ENCODE data around the gene CNIH1.
"Not testable (repeated sequence)": the region's sequence is repeated elsewhere in the genome, so short reads cannot be mapped to it uniquely, and the experiment has no call there.

Gene CNIH1

DNA sequence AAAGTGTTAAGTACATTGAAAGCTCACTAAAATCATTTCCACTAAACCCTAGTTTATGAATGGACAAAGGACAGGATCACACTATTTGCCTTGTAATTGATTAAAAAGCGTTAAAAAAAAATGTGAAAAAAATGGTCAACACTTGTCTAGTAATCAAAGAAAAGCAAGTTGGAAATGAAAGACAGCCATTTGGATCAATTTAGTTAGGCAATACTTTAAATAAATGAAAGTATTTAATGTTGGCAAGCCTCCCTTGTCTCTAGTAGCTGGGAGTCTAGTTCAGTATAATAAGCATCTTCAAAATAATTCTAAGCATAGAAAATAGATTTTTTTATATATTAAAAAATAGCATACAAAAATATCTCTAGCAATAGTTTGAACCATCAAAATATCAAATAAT, 14.2 kb upstream of the CNIH1 start:
- Histone ChIP-seq H3K9ac (ENCODE audit: low read depth, low read length) (no peak overlapping the region), H3K36me3 (ENCODE audit: insufficient read depth, low read length) (no peaks in the 10 kb centered on the region), H3K9me3 (ENCODE audit: control insufficient read depth, insufficient read depth, low read length) (peaks cover 4% of the 10 kb centered on the region), H3K4me1 (ENCODE audit: insufficient read depth, low read length) (no peaks in the 10 kb centered on the region)

DNA sequence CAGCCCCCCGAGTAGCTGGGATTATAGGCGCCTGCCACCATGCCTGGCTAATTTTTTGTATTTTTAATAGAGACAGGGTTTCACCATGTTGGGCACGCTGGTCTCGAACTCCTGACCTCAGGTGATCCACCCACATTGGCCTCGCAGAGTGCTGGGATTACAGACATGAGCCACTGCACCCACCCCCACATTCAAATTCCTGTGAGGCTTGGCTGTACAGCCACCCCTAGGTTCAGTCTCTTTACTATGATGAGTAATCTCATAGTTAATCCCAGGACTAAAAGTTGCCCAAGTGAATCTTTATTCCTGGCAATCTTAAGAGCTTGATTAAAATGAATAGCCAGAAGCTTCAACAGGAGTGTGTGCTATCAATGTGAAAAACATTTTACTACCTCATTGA, 12.8 kb upstream of the CNIH1 start:
- not testable (repeated sequence) for H3K9me3 ChIP-seq (ENCODE audit: control insufficient read depth, insufficient read depth, low read length)

DNA sequence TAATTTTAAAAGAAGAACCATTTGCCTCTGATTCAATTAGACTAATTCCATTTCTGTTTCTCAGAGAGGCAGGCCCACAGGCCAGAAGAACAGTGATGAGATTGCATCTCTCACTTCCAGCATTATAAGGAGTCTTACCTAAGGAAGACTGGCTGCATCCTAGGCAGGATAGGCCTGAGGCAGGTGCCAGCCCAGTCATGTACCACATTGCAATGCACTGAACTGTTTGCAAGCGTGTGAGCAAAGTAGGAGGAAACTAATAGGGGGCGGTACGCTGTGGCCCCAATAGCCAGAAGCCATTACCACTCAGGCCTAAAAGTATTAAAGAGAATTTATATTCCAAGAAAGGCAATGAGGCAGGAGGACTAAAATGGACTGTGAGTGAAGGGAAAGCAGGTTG, 12.1 kb upstream of the CNIH1 start:
- Histone ChIP-seq H3K9ac (ENCODE audit: low read depth, low read length) (no peak overlapping the region), H3K36me3 (ENCODE audit: insufficient read depth, low read length) (no peaks in the 10 kb centered on the region), H3K9me3 (ENCODE audit: control insufficient read depth, insufficient read depth, low read length) (no peaks in the 10 kb centered on the region), H3K4me1 (ENCODE audit: insufficient read depth, low read length) (no peaks in the 10 kb centered on the region)

More for the DNA sequence above, 12.8 kb upstream of the CNIH1 start:
- not testable (repeated sequence) for H3K9ac ChIP-seq (ENCODE audit: low read depth, low read length); H3K4me1 ChIP-seq (ENCODE audit: insufficient read depth, low read length); H3K36me3 ChIP-seq (ENCODE audit: insufficient read depth, low read length)

DNA sequence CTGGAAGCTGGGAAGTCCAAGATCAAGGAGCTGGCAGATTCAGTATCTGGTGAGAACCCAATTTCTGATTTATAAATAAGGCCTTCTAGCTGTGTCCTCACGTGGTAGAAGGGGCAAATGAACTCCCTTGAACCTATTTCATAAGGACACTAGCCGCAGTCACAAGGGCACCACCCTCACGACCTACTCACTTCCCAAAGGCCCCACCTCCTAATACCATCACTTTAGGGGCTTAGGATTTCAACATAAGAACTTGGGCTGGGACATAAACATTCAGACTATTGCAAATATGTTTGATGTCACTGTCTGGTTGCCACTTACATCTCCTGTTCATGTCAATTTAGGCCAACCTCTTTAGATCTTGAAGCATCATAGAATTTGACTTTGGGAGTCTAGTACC, 10.8 kb upstream of the CNIH1 start:
- H3K4me1 ChIP-seq (ENCODE audit: insufficient read depth, low read length): no peaks in the 10 kb centered on the region
- H3K9me3 ChIP-seq (ENCODE audit: control insufficient read depth, insufficient read depth, low read length): no peaks in the 10 kb centered on the region
- no peak overlapping the region for H3K9ac ChIP-seq (ENCODE audit: low read depth, low read length)
- no peaks in the 10 kb centered on the region for H3K36me3 ChIP-seq (ENCODE audit: insufficient read depth, low read length)

DNA sequence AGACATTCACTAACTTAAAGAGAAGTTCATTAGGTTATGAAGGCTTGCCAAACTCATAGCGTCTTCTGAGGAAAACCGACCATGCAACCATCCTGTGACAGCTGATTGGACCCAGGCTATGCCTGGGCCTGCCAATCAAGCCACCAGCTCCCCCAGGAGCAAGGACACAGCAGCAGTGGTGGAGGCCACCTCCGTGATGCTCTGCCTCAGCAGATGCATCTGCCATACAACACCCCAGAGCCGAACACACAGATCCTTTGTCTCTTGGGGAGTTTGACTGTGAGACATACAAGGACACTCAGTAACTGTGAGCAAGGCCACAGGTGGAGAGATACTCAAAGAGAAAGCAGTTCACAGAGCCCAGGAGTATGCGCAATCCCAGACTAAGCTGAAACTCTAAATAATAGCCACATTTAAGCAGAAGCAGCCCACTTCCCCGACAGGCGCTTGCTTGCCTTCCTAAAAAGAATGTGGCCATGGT, 10.0 kb upstream of the CNIH1 start:
- Histone ChIP-seq H3K36me3 (ENCODE audit: insufficient read depth, low read length) (no peaks in the 10 kb centered on the region), H3K9ac (ENCODE audit: low read depth, low read length) (no peak overlapping the region), H3K9me3 (ENCODE audit: control insufficient read depth, insufficient read depth, low read length) (no peaks in the 10 kb centered on the region), H3K4me1 (ENCODE audit: insufficient read depth, low read length) (no peaks in the 10 kb centered on the region)

DNA sequence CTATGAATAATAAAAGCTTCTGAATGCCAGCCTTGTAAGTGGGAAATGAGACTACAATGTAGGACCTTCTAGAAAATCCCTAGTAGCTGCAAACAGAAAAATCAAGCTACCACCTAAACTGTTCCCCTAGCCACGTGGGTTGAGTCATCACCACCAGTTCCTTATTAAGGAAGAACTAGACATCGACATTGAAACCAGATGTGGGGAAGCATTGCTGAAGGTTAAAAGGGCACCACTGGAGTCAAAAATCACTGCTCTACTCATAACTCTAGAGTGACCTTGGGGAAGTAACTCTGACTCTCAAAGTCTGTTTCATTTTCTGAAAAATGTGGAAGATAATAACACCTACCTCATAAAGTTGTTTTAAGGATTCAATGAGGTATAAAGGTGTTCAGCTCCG, 9.4 kb upstream of the CNIH1 start:
- Histone ChIP-seq H3K36me3 (ENCODE audit: insufficient read depth, low read length) (no peaks in the 10 kb centered on the region), H3K9me3 (ENCODE audit: control insufficient read depth, insufficient read depth, low read length) (no peaks in the 10 kb centered on the region), H3K9ac (ENCODE audit: low read depth, low read length) (no peak overlapping the region), H3K4me1 (ENCODE audit: insufficient read depth, low read length) (no peaks in the 10 kb centered on the region)

DNA sequence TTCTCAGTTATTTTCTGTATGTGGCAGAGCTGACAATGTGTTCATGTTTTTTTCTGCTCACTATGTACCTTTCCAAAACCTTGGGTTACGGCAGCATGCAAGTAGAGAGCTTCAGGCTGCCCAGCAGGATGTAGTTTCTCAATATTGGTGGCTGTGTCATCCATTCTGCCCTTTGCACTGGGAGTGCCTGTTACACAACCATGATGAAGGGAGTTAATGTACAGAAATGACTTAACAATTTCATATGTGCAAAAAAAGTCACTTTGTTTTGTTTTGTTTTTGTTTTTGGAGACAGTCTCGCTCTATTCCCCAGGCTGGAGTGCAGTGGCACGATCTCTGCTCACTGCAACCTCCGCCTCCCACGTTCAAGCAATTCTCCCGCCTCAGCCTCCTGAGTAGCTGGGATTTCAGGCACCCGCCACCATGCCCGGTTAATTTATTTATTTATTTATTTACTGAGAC, 6.1 kb upstream of the CNIH1 start:
- Histone ChIP-seq H3K4me1 (ENCODE audit: insufficient read depth, low read length) (no peaks in the 10 kb centered on the region), H3K9ac (ENCODE audit: low read depth, low read length) (no peak overlapping the region), H3K36me3 (ENCODE audit: insufficient read depth, low read length) (no peaks in the 10 kb centered on the region), H3K9me3 (ENCODE audit: control insufficient read depth, insufficient read depth, low read length) (no peaks in the 10 kb centered on the region)

DNA sequence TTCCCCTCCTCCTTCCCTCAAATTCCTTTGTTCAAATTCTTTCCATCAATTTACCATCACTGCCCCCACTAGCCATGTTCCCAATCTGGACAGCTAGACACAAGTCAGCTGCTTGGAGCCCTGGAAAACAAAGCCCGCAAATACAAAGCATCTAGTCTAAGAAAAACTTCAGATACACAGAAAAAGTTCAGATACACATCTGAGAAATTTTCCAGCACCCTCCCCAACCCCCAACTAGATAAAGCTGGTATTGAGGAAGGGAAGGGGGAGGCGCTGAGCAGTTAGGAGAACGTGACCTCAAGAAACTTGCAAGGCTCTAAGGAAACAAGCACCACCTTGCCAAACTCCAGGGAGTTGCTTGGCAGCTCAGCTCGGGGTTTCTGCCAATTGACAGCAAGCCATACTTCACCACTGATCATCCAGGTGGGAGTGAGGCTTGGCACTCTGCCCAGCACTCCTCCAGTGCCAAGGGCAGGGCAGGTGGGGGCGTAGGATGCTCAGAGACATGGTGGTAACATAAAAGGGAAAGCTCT, 5.1 kb upstream of the CNIH1 start:
- Histone ChIP-seq H3K9me3 (ENCODE audit: control insufficient read depth, insufficient read depth, low read length) (no peaks in the 10 kb centered on the region), H3K4me1 (ENCODE audit: insufficient read depth, low read length) (no peaks in the 10 kb centered on the region), H3K9ac (ENCODE audit: low read depth, low read length) (no peak overlapping the region), H3K36me3 (ENCODE audit: insufficient read depth, low read length) (no peaks in the 10 kb centered on the region)

DNA sequence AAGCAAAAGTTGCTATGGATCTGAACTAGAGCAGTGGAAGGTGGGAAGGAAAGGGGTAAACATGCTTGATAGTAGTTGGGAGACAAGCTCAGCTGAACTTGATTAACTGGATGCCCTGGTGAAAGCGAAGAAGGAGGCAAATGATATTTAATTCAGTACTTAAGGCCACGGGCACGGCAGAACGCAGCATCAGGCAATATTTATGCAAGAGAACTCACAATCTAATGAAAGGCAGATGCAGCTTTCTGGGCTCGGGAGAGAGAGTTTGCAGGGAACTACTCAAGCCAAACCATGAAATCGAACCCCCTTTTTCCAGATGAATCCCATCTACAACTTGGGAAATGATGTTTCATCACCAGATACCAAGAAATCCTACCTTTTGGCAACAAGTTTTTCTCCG, 3.5 kb upstream of the CNIH1 start:
- H3K4me1 ChIP-seq (ENCODE audit: insufficient read depth, low read length): no peaks in the 10 kb centered on the region
- H3K9ac ChIP-seq (ENCODE audit: low read depth, low read length): no peak overlapping the region
- no peaks in the 10 kb centered on the region for H3K36me3 ChIP-seq (ENCODE audit: insufficient read depth, low read length)
- no peaks in the 10 kb centered on the region for H3K9me3 ChIP-seq (ENCODE audit: control insufficient read depth, insufficient read depth, low read length)

DNA sequence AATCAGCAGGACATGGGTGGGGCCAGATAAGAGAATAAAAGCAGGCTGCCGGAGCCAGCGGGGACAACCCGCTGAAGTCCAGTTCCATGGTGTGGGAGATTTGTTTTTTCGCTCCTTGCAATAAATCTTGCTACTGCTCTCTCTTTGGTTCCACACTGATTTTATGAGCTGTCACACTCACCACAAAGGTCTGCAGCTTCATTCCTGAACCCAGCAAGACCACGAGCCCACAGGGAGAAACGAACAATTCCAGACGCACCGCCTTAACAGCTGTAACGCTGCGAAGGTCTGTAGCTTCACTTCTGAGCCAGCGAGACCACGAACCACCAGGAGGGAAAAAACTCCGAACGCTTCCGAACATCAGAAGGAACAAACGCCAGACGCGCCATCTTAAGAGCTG, 2.8 kb upstream of the CNIH1 start:
- Histone ChIP-seq H3K9me3 (ENCODE audit: control insufficient read depth, insufficient read depth, low read length) (no peaks in the 10 kb centered on the region), H3K36me3 (ENCODE audit: insufficient read depth, low read length) (no peaks in the 10 kb centered on the region), H3K4me1 (ENCODE audit: insufficient read depth, low read length) (peaks cover 3% of the 10 kb centered on the region; the same call in 1 of the 2 replicates), H3K9ac (ENCODE audit: low read depth, low read length) (no peak overlapping the region)

DNA sequence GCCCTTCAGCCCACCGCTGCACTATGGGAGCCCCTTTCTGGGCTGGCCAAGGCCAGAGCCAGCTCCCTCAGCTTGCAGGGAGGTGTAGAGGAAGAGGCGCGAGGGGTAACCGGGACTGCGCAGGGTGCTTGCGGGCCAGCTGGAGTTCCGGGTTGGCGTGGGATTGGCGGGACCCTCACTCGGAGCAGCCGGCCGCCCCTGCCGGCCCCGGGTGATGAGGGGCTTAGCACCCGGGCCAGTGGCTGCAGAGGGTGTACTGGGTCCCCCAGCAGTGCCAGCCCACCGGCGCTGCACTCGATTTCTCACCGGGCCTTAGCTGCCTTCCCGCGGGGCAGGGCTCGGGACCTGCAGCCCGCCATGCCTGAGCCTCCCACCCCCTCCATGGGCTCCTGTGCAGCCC, 1.8 kb upstream of the CNIH1 start:
- H3K4me1 ChIP-seq (ENCODE audit: insufficient read depth, low read length): peaks cover 12% of the 10 kb centered on the region
- H3K36me3 ChIP-seq (ENCODE audit: insufficient read depth, low read length); H3K9ac ChIP-seq (ENCODE audit: low read depth, low read length); H3K9me3 ChIP-seq (ENCODE audit: control insufficient read depth, insufficient read depth, low read length): not testable (repeated sequence)

DNA sequence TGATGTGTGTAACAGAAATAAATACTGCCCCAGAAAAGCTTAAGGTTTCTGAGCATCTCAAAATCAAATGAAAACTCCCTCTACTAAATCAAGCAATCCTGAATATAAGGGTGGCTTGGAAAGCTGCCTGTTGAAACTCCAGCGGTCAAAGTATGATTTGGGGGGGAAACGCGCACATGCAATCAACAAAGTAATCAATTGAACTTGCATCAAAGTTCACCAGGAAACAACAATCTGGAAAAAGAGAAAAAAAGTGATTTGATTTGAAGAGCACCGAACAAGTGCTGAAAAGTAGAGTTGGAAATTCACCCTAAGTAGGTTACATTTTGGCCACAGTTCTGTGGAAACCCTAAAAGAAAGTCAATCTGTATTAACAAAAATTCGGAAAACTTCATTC, 700 bp downstream of the CNIH1 start:
- no peaks in the 10 kb centered on the region for H3K9me3 ChIP-seq (ENCODE audit: control insufficient read depth, insufficient read depth, low read length)
- peak overlapping the region; percentile 86 for H3K9ac ChIP-seq (ENCODE audit: low read depth, low read length)
- peaks cover 20% of the 10 kb centered on the region for H3K4me1 ChIP-seq (ENCODE audit: insufficient read depth, low read length)
- H3K36me3 ChIP-seq (ENCODE audit: insufficient read depth, low read length): no peaks in the 10 kb centered on the region

DNA sequence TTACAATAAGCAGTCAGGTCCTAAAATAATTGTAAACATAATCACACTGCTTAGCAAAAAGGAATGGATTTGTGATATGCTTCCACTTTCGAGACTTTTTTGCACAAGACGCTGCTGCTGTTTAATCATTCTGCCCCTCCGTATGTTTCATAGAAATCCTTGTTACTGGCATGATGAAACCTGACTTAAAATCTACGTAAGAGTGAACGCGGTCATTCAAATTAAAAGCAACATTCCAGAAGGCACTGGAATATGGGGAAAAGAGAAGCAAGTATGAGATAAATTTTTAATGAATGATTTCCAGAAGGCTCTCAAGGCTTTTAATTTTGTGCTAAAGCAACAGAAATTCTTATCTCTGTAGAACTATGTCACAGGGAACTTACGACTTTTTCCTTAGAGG, 1.1 kb downstream of the CNIH1 start:
- H3K9me3 ChIP-seq (ENCODE audit: control insufficient read depth, insufficient read depth, low read length): no peaks in the 10 kb centered on the region
- peak overlapping the region; percentile 86 for H3K9ac ChIP-seq (ENCODE audit: low read depth, low read length)
- H3K36me3 ChIP-seq (ENCODE audit: insufficient read depth, low read length): no peaks in the 10 kb centered on the region
- H3K4me1 ChIP-seq (ENCODE audit: insufficient read depth, low read length): peaks cover 20% of the 10 kb centered on the region

DNA sequence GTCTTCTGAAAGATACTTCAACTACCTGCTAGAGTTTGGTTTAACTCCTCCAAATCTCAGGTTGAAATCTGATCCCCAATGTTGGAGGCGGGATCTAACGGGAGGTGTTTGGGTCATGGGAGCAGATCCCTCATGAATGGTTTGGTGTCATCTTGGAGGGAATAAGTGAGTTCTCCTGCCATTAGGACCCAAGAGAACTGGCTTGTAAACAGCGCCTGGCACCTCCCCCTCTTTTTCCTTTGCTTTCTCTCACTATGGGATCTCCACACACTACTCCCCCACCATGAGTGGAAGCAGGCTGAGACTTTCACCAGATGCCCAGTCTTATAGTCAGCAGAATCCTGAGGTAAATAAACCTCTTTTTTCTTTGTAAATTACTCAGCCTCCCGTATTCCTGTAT, 2.5 kb downstream of the CNIH1 start:
- Histone ChIP-seq H3K9me3 (ENCODE audit: control insufficient read depth, insufficient read depth, low read length) (no peaks in the 10 kb centered on the region), H3K9ac (ENCODE audit: low read depth, low read length) (no peak overlapping the region; the same call in 1 of the 2 replicates), H3K36me3 (ENCODE audit: insufficient read depth, low read length) (no peaks in the 10 kb centered on the region), H3K4me1 (ENCODE audit: insufficient read depth, low read length) (peaks cover 20% of the 10 kb centered on the region)

DNA sequence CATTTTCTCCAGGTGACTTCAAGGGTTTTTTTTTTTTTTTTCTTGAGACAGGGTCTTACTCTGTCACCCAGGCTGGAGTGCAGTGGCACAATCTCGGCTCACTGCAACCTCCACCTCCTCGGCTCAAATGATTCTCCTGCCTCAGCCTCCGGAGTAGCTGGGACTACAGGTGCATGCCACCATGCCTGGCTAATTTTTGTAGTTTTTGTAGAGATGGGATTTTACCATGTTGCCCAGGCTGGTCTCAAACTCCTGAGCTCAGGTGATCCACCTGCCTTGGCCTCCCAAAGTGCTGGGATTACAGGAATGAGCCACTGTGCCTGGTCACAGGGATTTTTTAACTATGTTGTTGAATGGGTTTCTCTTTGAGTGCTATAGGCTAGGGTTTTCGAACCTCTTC, 3.2 kb downstream of the CNIH1 start:
- H3K36me3 ChIP-seq (ENCODE audit: insufficient read depth, low read length); H3K9ac ChIP-seq (ENCODE audit: low read depth, low read length); H3K9me3 ChIP-seq (ENCODE audit: control insufficient read depth, insufficient read depth, low read length): not testable (repeated sequence)
- peaks cover 20% of the 10 kb centered on the region for H3K4me1 ChIP-seq (ENCODE audit: insufficient read depth, low read length)

DNA sequence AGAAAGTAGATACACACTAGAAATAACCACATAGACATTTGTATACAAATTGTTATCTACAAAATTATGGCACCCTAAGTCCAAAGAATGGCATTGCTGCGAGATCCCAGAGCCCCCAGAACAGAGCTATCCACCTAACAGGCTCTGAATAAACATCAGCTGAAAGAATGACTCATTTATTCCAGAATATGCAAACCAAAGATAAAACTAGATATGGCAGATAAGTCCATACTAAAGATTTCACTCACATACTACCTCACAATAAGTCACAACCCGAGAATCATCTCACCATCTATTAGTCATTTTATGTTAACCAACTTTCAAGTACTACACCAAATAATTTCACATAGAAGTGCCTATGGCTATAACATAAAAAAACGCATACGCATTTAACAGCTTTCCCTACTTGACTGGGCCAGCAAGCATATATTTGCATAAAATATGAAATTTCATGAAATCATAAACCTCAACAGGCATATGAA, 5.6 kb downstream of the CNIH1 start:
- peaks cover 24% of the 10 kb centered on the region for H3K4me1 ChIP-seq (ENCODE audit: insufficient read depth, low read length)
- H3K9ac ChIP-seq (ENCODE audit: low read depth, low read length): no peak overlapping the region
- no peaks in the 10 kb centered on the region for H3K9me3 ChIP-seq (ENCODE audit: control insufficient read depth, insufficient read depth, low read length)
- H3K36me3 ChIP-seq (ENCODE audit: insufficient read depth, low read length): no peaks in the 10 kb centered on the region; the same call in 1 of the 2 replicates

All from ES-I3 (cell line).